ENCODE data around the gene C2CD4D.

- no peak for TF ChIP-seq CTCF (IDR thresholded peaks at IDR 0.05)
- no peak for TF ChIP-seq POLR2A (IDR thresholded peaks at IDR 0.05)
Measured at GRCh38 chr1:151825751-151826660, 13.6 kb downstream of the C2CD4D start.
